Epithelial cell of proximal tubule (primary cell): ENCODE measurements around the gene IMMT. TPM values are rescaled to one million over a fixed set of nuclear protein-coding genes. Genes with fewer than 3 reads are reported as not detected.

ENCODE experiments used
- DNase-seq: peaks from one replicate; pipeline ENCODE4 v3.0.0-alpha.2; 2011; ENCODE audit warnings: low read depth
- H3K4me3 ChIP-seq: 2 replicates; pipeline ENCODE4 v1.5.1; 2011; ENCODE audit warnings: low read depth, mild to moderate bottlenecking, low read length
- total RNA-seq: library from RNA; depleted of rRNA; stranded (reverse); fragments of >200 nt; gene quantifications from 2 replicates; pipeline ENCODE4 v1.2.3, GENCODE V29; 2015
- TF ChIP-seq, protein P1 (sequence below): conservative IDR thresholded peaks from 2 replicates; pipeline ENCODE4 v1.5.1; 2012; ENCODE audit warnings: low read depth, mild to moderate bottlenecking, low read length

The IMMT gene
- total RNA-seq, 1 donor from 2014 or later: 78.1 TPM

GRCh38 chr2:86186431-86186830, 8.8 kb downstream of the IMMT start:
- DNase-seq: no peak
- no peak overlapping the region for H3K4me3 ChIP-seq
- TF ChIP-seq, protein P1, sequence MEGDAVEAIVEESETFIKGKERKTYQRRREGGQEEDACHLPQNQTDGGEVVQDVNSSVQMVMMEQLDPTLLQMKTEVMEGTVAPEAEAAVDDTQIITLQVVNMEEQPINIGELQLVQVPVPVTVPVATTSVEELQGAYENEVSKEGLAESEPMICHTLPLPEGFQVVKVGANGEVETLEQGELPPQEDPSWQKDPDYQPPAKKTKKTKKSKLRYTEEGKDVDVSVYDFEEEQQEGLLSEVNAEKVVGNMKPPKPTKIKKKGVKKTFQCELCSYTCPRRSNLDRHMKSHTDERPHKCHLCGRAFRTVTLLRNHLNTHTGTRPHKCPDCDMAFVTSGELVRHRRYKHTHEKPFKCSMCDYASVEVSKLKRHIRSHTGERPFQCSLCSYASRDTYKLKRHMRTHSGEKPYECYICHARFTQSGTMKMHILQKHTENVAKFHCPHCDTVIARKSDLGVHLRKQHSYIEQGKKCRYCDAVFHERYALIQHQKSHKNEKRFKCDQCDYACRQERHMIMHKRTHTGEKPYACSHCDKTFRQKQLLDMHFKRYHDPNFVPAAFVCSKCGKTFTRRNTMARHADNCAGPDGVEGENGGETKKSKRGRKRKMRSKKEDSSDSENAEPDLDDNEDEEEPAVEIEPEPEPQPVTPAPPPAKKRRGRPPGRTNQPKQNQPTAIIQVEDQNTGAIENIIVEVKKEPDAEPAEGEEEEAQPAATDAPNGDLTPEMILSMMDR: no peak

GRCh38 chr2:86185517-86186212, 9.6 kb downstream of the IMMT start:
- TF ChIP-seq, protein P1: no peak
- H3K4me3 ChIP-seq: no peak overlapping the region
- no peak for DNase-seq

DNA sequence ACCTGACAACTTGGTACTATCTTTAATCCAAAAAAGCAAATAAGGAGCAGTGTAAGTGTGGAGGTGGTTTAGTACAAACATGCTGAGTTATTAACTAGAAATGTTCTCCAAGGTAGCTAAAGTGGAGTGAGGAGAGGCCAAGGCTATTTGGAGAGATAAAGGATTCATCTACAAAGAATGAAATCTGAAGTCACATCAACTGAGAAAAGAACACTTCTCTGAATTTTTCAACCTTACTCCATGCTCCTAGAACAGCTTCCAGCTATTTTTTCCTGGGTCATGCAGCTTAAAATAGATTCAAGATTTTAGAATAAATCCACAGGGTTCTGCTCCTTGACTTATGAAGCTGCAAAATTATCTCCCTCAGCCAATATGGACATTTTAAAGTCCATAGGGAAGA, 18.7 kb downstream of the IMMT start:
- DNase-seq: no peak
- H3K4me3 ChIP-seq: no peak overlapping the region
- TF ChIP-seq, protein P1: no peak

GRCh38 chr2:86175828-86176227, 19.4 kb downstream of the IMMT start:
- DNase-seq: no peak
- H3K4me3 ChIP-seq: no peak overlapping the region
- TF ChIP-seq, protein P1: no peak

DNA sequence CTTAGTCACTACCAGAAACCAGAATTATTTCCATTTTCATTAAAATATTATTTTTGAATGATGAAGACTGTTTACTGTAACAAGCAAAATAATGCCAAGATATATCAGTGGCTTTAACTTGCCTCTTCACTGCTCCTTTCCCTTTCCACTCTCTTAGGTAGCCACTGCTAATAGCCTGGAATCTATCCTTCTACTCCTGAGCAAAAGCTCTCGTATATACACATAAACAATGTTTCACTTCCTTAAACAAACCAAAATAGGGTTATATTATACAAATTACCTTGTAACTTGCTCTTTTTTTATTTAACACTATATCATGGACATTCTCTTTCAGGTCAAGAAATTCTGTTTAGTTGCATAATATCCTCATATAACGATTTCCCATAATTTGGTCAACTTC, 20.8 kb downstream of the IMMT start:
- TF ChIP-seq, protein P1: no peak
- DNase-seq: no peak
- H3K4me3 ChIP-seq: no peak overlapping the region

- no peak for DNase-seq
- H3K4me3 ChIP-seq: no peak overlapping the region
- TF ChIP-seq, protein P1: no peak
Measured at GRCh38 chr2:86172610-86173009, 22.7 kb downstream of the IMMT start.

GRCh38 chr2:86171295-86171694, 24.0 kb downstream of the IMMT start:
- TF ChIP-seq, protein P1: no peak
- no peak for DNase-seq
- no peak overlapping the region for H3K4me3 ChIP-seq
